H1 (cell line): Measurements from ENCODE around the gene ZNF614. TPM values are rescaled to one million over a fixed set of nuclear protein-coding genes. Genes with fewer than 3 reads are reported as not detected.

Experiments used
- CTCF ChIA-PET: fragments of 300-600 bp; sonication (Branson Sonifier 250); formaldehyde crosslinking; loops from one replicate; lab custom pipeline; 2021; ENCODE audit not compliant: partially characterized antibody; lab: Charles Lee
- POLR2A ChIA-PET: fragments of 300-600 bp; sonication (Branson Sonifier 250); formaldehyde crosslinking; loops from one replicate; lab custom pipeline; 2021; ENCODE audit warnings: inconsistent platforms; ENCODE audit not compliant: partially characterized antibody; lab: Charles Lee
- DNase-seq, 2 experiments: peaks; one replicate each; pipeline versions ENCODE4 v3.0.0 to v3.0.0-alpha.2; 2010 to 2022; ENCODE audit warnings: low spot score in 2 of 2, low read depth in 1 of 2, mixed read lengths in 1 of 2
- FAIRE-seq: peaks from 2 replicates; lab custom pipeline; 2011; peaks lifted over from hg19 to GRCh38; lab: Jason Lieb, UNC
- H2AFZ ChIP-seq: 2 replicates; pipeline ENCODE4 v1.8.1; 2012; ENCODE audit warnings: low read length, inconsistent platforms
- H2AK5ac ChIP-seq: 2 replicates; pipeline ENCODE4 v1.6.1; 2013; ENCODE audit warnings: low read depth, low read length
- H2BK120ac ChIP-seq: replicated peaks from 2 replicates; pipeline ENCODE3; 2013; ENCODE audit warnings: low read depth, low read length, inconsistent platforms
- H2BK12ac ChIP-seq: 2 replicates; pipeline ENCODE4 v1.6.1; 2013; ENCODE audit warnings: low read depth, low read length
- H2BK15ac ChIP-seq: 2 replicates; pipeline ENCODE4 v1.6.1; 2013; ENCODE audit warnings: low read length
- H2BK20ac ChIP-seq: 2 replicates; pipeline ENCODE4 v1.6.1; 2013; ENCODE audit warnings: low read length
- H2BK5ac ChIP-seq: 2 replicates; pipeline ENCODE4 v1.6.1; 2013; ENCODE audit warnings: low read depth, low read length
- H3K14ac ChIP-seq: 2 replicates; pipeline ENCODE4 v1.6.1; 2013; ENCODE audit warnings: inconsistent platforms; ENCODE audit not compliant: insufficient read length
- H3K18ac ChIP-seq: 2 replicates; pipeline ENCODE4 v1.6.1; 2013; ENCODE audit warnings: low read length; ENCODE audit errors: extremely low read depth
- H3K23ac ChIP-seq: 2 replicates; pipeline ENCODE4 v1.6.1; 2013; ENCODE audit warnings: inconsistent platforms; ENCODE audit not compliant: insufficient read length
- H3K23me2 ChIP-seq: 2 replicates; pipeline ENCODE4 v1.6.1; 2013; ENCODE audit warnings: low read depth, low read length
- H3K27ac ChIP-seq: 2 replicates; pipeline ENCODE4 v1.6.1; 2011; ENCODE audit warnings: low read depth, low read length, inconsistent platforms
- H3K27me3 ChIP-seq, 4 experiments: replicated peaks in 1 of 4; 1 replicate in 1 of 4; 2 replicates in 3 of 4; pipeline versions ENCODE4 v1.6.1 to v1.8.1; 2011 to 2013; ENCODE audit warnings: low read length in 3 of 4, mild to moderate bottlenecking in 3 of 4, inconsistent platforms in 2 of 4, mixed read lengths in 2 of 4, moderate library complexity in 1 of 4; ENCODE audit not compliant: control insufficient read depth in 3 of 4, insufficient read depth in 3 of 4; ENCODE audit errors: extremely low read depth in 1 of 4
- H3K36me3 ChIP-seq, 4 experiments: 2 replicates each; pipeline versions ENCODE4 v1.6.1 to v1.8.1; 2011 to 2013; ENCODE audit warnings: mild to moderate bottlenecking in 4 of 4, low read length in 3 of 4, moderate library complexity in 2 of 4, control low read depth in 1 of 4, inconsistent platforms in 1 of 4; ENCODE audit not compliant: insufficient read depth in 4 of 4, control insufficient read depth in 2 of 4
- H3K4ac ChIP-seq: replicated peaks from 2 replicates; pipeline ENCODE3; 2013; ENCODE audit warnings: low read length, low read depth, mixed read lengths, inconsistent platforms; ENCODE audit not compliant: insufficient read length
- H3K4me1 ChIP-seq, 4 experiments: replicated peaks in 1 of 4; 1 replicate in 1 of 4; 2 replicates in 3 of 4; pipeline versions ENCODE4 v1.6.1 to v1.8.1; 2011 to 2013; ENCODE audit warnings: low read length in 3 of 4, inconsistent platforms in 2 of 4, mixed read lengths in 1 of 4; ENCODE audit not compliant: insufficient read depth in 4 of 4, control insufficient read depth in 3 of 4
- H3K4me2 ChIP-seq, 2 experiments: 2 replicates each; pipeline versions ENCODE4 v1.6.1 to v1.8.1; 2011 to 2013; ENCODE audit warnings: low read depth in 2 of 2, low read length in 2 of 2, control low read depth in 1 of 2, inconsistent platforms in 1 of 2, mild to moderate bottlenecking in 1 of 2; ENCODE audit not compliant: insufficient read depth in 1 of 2
- H3K4me3 ChIP-seq, 4 experiments: fragments of 200-600, 300-600 bp in 1 of 4; sonication (generic), shearing (Covaris generic), sonication (Bioruptor Twin) in 1 of 4; 2 replicates each; pipeline versions ENCODE4 v1.5.1 to v1.8.1; 2011 to 2016; ENCODE audit warnings: low read length in 4 of 4, low read depth in 3 of 4, control low read depth in 2 of 4, inconsistent platforms in 2 of 4, mild to moderate bottlenecking in 2 of 4, mixed read lengths in 1 of 4, moderate library complexity in 1 of 4; ENCODE audit not compliant: insufficient read depth in 2 of 4; ENCODE audit errors: extremely low read depth in 1 of 4
- H3K56ac ChIP-seq: replicated peaks from 2 replicates; pipeline ENCODE3; 2013; ENCODE audit warnings: low read depth, mild to moderate bottlenecking, mixed read lengths, low read length, inconsistent platforms; ENCODE audit not compliant: insufficient read length
- H3K79me1 ChIP-seq: 2 replicates; pipeline ENCODE4 v1.6.1; 2013; ENCODE audit warnings: low read depth, low read length, control low read depth
- H3K79me2 ChIP-seq, 2 experiments: 2 replicates each; pipeline versions ENCODE4 v1.6.1 to v1.8.1; 2012 to 2013; ENCODE audit warnings: low read length in 2 of 2, mild to moderate bottlenecking in 2 of 2, inconsistent platforms in 1 of 2; ENCODE audit not compliant: insufficient read depth in 2 of 2, control insufficient read depth in 1 of 2
- H3K9ac ChIP-seq, 4 experiments: replicated peaks in 1 of 4; 1 replicate in 1 of 4; 2 replicates in 3 of 4; pipeline versions ENCODE4 v1.6.1 to v1.8.1; 2011 to 2013; ENCODE audit warnings: low read depth in 3 of 4, low read length in 3 of 4, control low read depth in 2 of 4, mild to moderate bottlenecking in 2 of 4, moderate library complexity in 2 of 4, inconsistent platforms in 1 of 4; ENCODE audit errors: extremely low read depth in 1 of 4
- H3K9me3 ChIP-seq, 2 experiments: 2 replicates each; pipeline versions ENCODE4 v1.6.1 to v1.8.1; 2012 to 2013; ENCODE audit warnings: mild to moderate bottlenecking in 2 of 2, moderate library complexity in 2 of 2, control low read depth in 1 of 2, inconsistent platforms in 1 of 2, low read depth in 1 of 2, low read length in 1 of 2, mixed read lengths in 1 of 2; ENCODE audit not compliant: insufficient read depth in 2 of 2
- H4K20me1 ChIP-seq, 2 experiments: replicated peaks in 1 of 2; 2 replicates each; pipeline versions ENCODE3 to v1.8.1; 2011 to 2013; ENCODE audit warnings: inconsistent platforms in 2 of 2, low read length in 2 of 2, mild to moderate bottlenecking in 1 of 2; ENCODE audit not compliant: insufficient read depth in 2 of 2, control insufficient read depth in 1 of 2
- H4K5ac ChIP-seq: 2 replicates; pipeline ENCODE4 v1.6.1; 2013; ENCODE audit warnings: low read length, low read depth, mixed read lengths, inconsistent platforms; ENCODE audit not compliant: insufficient read length
- H4K8ac ChIP-seq: 2 replicates; pipeline ENCODE4 v1.8.0; 2013; ENCODE audit warnings: mild to moderate bottlenecking, moderate library complexity, low read length, inconsistent platforms; ENCODE audit not compliant: insufficient read depth; ENCODE audit errors: extremely low read depth
- H4K91ac ChIP-seq: replicated peaks from 2 replicates; pipeline ENCODE3; 2013; ENCODE audit warnings: low read length, mixed read lengths, inconsistent platforms; ENCODE audit not compliant: insufficient read length
- JUN ChIP-seq: IDR thresholded peaks from 2 replicates; pipeline ENCODE4 v1.6.1; 2011; ENCODE audit warnings: low read depth, mild to moderate bottlenecking, improper control_type of control experiment, low read length
- KDM4A ChIP-seq: IDR thresholded peaks from one replicate; pipeline ENCODE4 v1.7.1; 2012; ENCODE audit warnings: low read depth, mild to moderate bottlenecking, moderate library complexity, low read length, inconsistent platforms; ENCODE audit not compliant: severe bottlenecking
- POLR2A ChIP-seq, 2 experiments: IDR thresholded peaks; 1 replicate in 1 of 2; 2 replicates in 1 of 2; pipeline ENCODE4 v1.6.1; 2011; ENCODE audit warnings: low read depth in 2 of 2, low read length in 2 of 2, mild to moderate bottlenecking in 2 of 2; ENCODE audit errors: control extremely low read depth in 1 of 2
- RBBP5 ChIP-seq: IDR thresholded peaks from 2 replicates; pipeline ENCODE4 v1.7.1; 2012; ENCODE audit warnings: low read depth, mild to moderate bottlenecking, inconsistent platforms, low read length, moderate library complexity, borderline replicate concordance
- SIRT6 ChIP-seq: IDR thresholded peaks from one replicate; pipeline ENCODE4 v1.7.1; 2012; ENCODE audit warnings: low read length, inconsistent platforms
- SP1 ChIP-seq: IDR thresholded peaks from 2 replicates; pipeline ENCODE4 v1.6.1; 2011; ENCODE audit warnings: low read depth, low read length
- TBP ChIP-seq: IDR thresholded peaks from 2 replicates; pipeline ENCODE4 v1.6.1; 2011; ENCODE audit warnings: low read depth, low read length, improper control_type of control experiment
- WGBS, 2 experiments: shearing (Covaris generic) in 1 of 2; methylation state at CpG; one replicate each; pipeline versions ENCODE4 v1.1.6 to v1.1.7; 2013 to 2015; ENCODE audit warnings: low lambda C conversion rate in 2 of 2, mixed read lengths in 2 of 2, inconsistent platforms in 1 of 2, low coverage in 1 of 2, missing lambda C conversion rate in 1 of 2; ENCODE audit not compliant: insufficient replicate concordance in 2 of 2, insufficient coverage in 1 of 2, insufficient read length in 1 of 2; ENCODE audit errors: extremely low coverage in 1 of 2, missing lambda C conversion rate in 1 of 2; 5-methylcytosine and 5-hydroxymethylcytosine counted together
- polyA plus RNA-seq, 7 experiments: library from polyadenylated mRNA; depleted of rRNA in 3 of 7; stranded (reverse) in 5 of 7; unstranded in 2 of 7; fragments of >200 nt in 5 of 7; fragments of 200-250 nt in 2 of 7; gene quantifications; 1 replicate in 5 of 7; 2 replicates in 1 of 7; 4 replicates in 1 of 7; pipeline versions ENCODE4 v1.2.1 to v1.2.3, GENCODE V29; 2011 to 2013; ENCODE audit warnings: missing spikeins in 2 of 7, mixed read lengths in 2 of 7
- total RNA-seq: library from RNA; stranded (reverse); fragmentation: NEBNext Ultra II Directional; extraction: Animal tissue kit (Norgen Biotek cat#: 25700); gene quantifications from 2 replicates; pipeline ENCODE4 v1.2.1, GENCODE V29; 2021

Gene ZNF614
- total and polyA plus RNA-seq, 2 of the 8 experiments (the other 6 are each of a cell fraction or from before 2014, with no cell fraction given) = 4.7 to 18.7 TPM

DNA sequence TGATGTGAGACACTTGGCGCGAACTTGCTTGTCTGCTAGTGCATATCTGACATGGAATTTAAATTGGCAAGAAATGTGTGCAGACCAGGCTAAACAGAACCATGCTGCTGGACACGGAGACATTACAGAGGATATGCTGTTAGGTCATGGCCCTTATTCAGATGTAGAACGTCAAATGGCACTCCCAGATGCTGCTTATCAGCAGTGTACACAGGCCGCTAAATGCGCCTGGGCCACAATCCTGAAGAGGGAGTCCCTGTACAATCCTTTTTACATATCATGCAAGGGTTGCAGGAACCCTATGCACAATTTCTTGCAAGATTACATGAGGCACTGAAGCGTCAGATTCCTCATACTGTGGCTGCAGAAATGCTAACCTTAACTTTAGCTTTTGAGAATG is 50.8 kb downstream of the ZNF614 start:
- Histone ChIP-seq H3K79me2 (peaks cover 0 to 35% of the 10 kb centered on the region in 2 experiments; a peak in 2 of 4 replicates), H3K4me1 (no peaks in the 10 kb centered on the region), H3K79me1 (no peaks in the 10 kb centered on the region), H4K91ac (no peak overlapping the region), H3K4me2 (no peak overlapping the region), H3K56ac (no peak overlapping the region), H4K20me1 (no peaks in the 10 kb centered on the region), H2BK12ac (no peak overlapping the region), H2BK15ac (no peak overlapping the region), H3K14ac (no peak overlapping the region), H2AFZ (no peak overlapping the region), H3K18ac (no peak overlapping the region), H2BK5ac (no peak overlapping the region), H3K36me3 (peaks cover 4 to 35% (median 15%) of the 10 kb centered on the region in 4 experiments; a peak in 6 of 8 replicates), H3K23me2 (no peaks in the 10 kb centered on the region), H4K5ac (no peak overlapping the region), H2BK20ac (no peak overlapping the region), H2AK5ac (no peak overlapping the region), H3K4ac (no peak overlapping the region), H3K9ac (no peak overlapping the region), H3K27me3 (no peaks in the 10 kb centered on the region), H3K4me3 (no peak overlapping the region), H3K9me3 (peaks cover 41 to 55% of the 10 kb centered on the region in 2 experiments), H4K8ac (no peak overlapping the region), H2BK120ac (no peak overlapping the region), H3K27ac (no peak overlapping the region), H3K23ac (no peak overlapping the region)
- ChIA-PET CTCF (interaction anchor here (0.6 kb wide), 1 partner anchor 195 kb away, joined by 4 read pairs; no protein-coding TSS in a partner anchor), POLR2A (no interaction called here)
- FAIRE-seq (no peak), DNase-seq (no peak)
- 95% methylated on average over 7 of the region's 7 CpGs; no CpG with 5 or more reads in 1 of the 2 experiments for WGBS, 2 experiments
- TF ChIP-seq KDM4A (no peak), SIRT6 (no peak), TBP (no peak), JUN (no peak), RBBP5 (no peak), SP1 (no peak), POLR2A (IDR thresholded peaks at IDR 0.05; ENCODE audit: control extremely low read depth in 1 of 2, low read depth in 2 of 2, low read length in 2 of 2) (no peak)
